Endometrial microvascular endothelial cells (primary cell): Measurements from ENCODE around the gene OPN5. TPM values are rescaled to one million over a fixed set of nuclear protein-coding genes. Genes with fewer than 3 reads are reported as not detected.

Experiments used
- in situ Hi-C: cut with HindIII; loops from 2 replicates; pipeline ENCODE4 v1.10.0; 2017; ENCODE audit warnings: low sequenced_read_pairs, low pct_unique_long_range_greater_than_20kb; ENCODE audit errors: inconsistent ontology term
- total RNA-seq: library from RNA; depleted of rRNA; stranded (reverse); fragments of >200 nt; gene quantifications from one replicate; pipeline ENCODE4 v1.2.3, GENCODE V29; 2015; ENCODE audit errors: inconsistent ontology term

OPN5 gene
- total RNA-seq, 1 donor from 2014 or later, result not detected

DNA sequence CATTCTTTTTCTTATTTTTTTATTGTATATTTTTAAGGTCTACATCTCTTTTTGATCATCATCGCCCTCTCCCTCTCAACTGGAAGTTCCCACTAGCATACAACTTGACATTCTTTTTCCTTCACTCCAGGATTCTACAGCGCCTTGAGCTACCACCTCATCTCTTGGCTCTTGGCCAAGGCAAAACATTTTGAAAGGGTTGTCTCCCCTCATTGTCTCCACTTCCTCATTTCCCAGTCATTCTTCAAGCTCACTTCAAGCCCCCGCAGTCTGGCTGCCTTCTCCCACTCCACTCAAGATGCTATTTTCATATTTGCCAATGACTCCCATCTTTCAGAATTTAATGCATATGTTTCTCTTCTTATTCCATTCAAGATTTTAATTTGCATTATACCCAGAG, 63.0 kb downstream of the OPN5 start:
- in situ Hi-C loops, result no loop called here

GRCh38 chr6:47846752-47847151, 64.9 kb downstream of the OPN5 start:
- in situ Hi-C loops, result no loop called here

- in situ Hi-C loops, result no loop called here
Measured at GRCh38 chr6:47851091-47851490, 69.3 kb downstream of the OPN5 start.

DNA sequence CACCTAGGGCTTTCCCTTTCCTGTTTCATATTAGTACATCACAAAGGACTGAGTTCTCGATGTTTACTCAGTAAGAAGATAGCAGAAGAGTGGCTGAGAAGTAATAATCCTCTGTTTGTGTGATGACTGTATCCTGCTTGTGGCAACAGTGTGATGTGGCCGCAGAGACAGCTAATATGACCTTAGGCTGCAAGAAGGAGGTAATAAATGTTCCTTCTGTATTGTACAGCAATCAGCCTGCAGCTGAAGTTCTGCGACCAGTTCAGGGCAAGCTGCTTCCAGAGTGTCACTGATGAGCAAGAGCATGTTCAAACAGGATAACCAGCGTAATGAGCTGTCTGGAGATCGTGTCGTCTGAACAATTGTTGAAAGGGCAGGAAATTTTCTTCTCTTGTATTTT, 70.9 kb downstream of the OPN5 start:
- in situ Hi-C loops, result no loop called here

DNA sequence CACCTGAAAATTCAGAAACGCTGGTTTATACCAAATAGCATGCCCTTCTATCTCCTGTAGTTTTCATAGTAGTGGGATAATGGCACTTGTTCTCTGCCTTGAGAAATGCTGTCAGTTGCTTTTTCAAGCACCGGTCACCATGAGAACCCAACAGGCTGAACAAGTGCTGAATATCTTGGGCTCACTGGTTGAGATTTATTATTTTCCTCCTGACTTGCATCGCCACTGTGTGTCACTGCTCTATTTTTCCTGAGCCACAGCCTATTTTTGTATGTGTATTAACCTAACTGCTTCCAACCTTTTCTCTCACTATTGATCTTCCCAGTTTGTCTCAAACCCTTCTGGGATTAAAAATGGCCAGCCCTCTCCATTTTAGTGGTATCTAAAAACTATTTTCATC, 71.9 kb downstream of the OPN5 start:
- in situ Hi-C loops, result no loop called here

- in situ Hi-C loops, result no loop called here
Measured at GRCh38 chr6:47854971-47855370, 73.1 kb downstream of the OPN5 start.

- in situ Hi-C loops, result no loop called here
Measured at GRCh38 chr6:47859175-47859574, 77.3 kb downstream of the OPN5 start.

DNA sequence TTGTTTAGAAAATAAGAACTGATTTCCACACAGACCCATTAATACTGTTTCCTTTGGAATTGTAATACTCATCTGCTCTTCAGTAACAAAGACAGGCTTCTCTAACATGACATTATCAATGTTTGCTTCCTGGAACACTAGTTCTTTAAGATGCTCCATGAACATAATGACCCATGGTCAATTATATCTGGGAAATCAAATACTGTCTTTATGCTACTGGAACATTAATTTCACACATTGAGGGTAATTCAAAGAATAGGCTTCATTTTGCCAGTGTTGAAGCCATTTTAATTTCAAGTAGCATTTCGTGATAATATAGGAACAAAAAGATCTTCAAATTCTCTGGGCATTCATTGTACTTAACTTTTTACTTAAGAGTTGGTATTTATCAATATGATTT, 80.9 kb downstream of the OPN5 start:
- in situ Hi-C loops, result no loop called here

DNA sequence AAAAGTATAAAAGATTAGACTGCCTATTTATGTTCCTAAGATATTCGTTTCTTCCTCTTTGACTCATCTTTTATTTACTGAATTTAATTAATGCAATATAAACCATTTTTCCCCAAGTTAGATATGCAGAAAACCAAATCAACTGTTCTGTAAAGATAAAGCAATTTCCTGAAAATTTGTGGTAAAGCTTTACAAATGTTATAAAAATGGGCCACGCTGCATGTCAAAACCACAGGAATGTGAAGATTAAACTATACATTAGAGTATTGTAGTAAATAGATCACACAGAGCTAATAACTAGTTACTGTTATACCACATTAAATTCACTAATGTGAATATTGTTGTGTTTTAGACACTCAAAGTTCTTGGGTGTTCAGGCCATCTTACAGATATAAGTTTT, 83.4 kb downstream of the OPN5 start:
- in situ Hi-C loops, result no loop called here

DNA sequence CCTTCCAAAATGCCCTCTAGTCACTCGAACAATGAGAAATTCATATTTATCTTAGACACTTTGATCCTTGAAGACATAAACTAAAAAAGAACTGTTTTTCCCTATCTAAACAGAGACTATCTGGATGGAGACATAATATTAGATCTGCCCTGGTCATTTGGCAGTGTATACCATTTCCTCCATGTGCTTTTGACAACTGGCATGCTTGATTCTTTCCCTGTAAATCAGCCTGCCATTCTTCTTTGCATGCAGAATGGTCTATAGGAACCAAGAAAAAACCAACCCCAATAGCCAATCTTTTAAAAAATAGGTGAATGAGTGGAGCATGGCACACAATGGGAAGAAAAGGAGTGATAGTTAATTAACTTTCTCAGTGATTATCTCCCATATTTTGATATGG, 93.8 kb downstream of the OPN5 start:
- in situ Hi-C loops, result no loop called here

Other genes starting within 250 kb of the OPN5 start
- gene ADGRF4, start 83.5 kb upstream of the OPN5 start, total RNA-seq, result not detected